HG02943 (cell line): ENCODE measurements around the gene LRRC8B.
A peak's percentile ranks its signal among the peaks of the same experiment; 100 is the strongest.

Experiments
- ATAC-seq: cut with Tn5 transposase; IDR thresholded peaks from one replicate; pipeline ENCODE4 v1.9.1; 2021; ENCODE audit warnings: mild to moderate bottlenecking, low read depth, moderate library complexity; ENCODE audit not compliant: unreplicated experiment

The LRRC8B gene

GRCh38 chr1:89546082-89546889 is 21.7 kb downstream of the LRRC8B start:
- ATAC-seq: no peak

- ATAC-seq: no peak
These were observed 22.4 kb downstream of the LRRC8B start for GRCh38 chr1:89546934-89547562.

GRCh38 chr1:89547563-89548116 is 23.0 kb downstream of the LRRC8B start:
- no peak for ATAC-seq

GRCh38 chr1:89548122-89548857 is 23.7 kb downstream of the LRRC8B start:
- no peak for ATAC-seq

- no peak for ATAC-seq
These were observed 26.4 kb downstream of the LRRC8B start for GRCh38 chr1:89550995-89551394.

GRCh38 chr1:89552471-89553081 is 27.9 kb downstream of the LRRC8B start:
- ATAC-seq: peak; percentile 70

- ATAC-seq: no peak
These were observed 28.5 kb downstream of the LRRC8B start for GRCh38 chr1:89553157-89553556.

GRCh38 chr1:89555550-89555949 is 30.9 kb downstream of the LRRC8B start:
- ATAC-seq: no peak

- ATAC-seq: no peak
These were observed 32.3 kb downstream of the LRRC8B start for GRCh38 chr1:89556726-89557444.

GRCh38 chr1:89557445-89557825 is 32.8 kb downstream of the LRRC8B start:
- no peak for ATAC-seq

- no peak for ATAC-seq
These were observed 33.3 kb downstream of the LRRC8B start for GRCh38 chr1:89557956-89558355.

- ATAC-seq: no peak
These were observed 39.5 kb downstream of the LRRC8B start for GRCh38 chr1:89563957-89564604.

GRCh38 chr1:89565521-89565920 is 40.9 kb downstream of the LRRC8B start:
- no peak for ATAC-seq

GRCh38 chr1:89566761-89567174 is 42.1 kb downstream of the LRRC8B start:
- ATAC-seq: no peak

GRCh38 chr1:89567797-89568196 is 43.2 kb downstream of the LRRC8B start:
- no peak for ATAC-seq

- ATAC-seq: no peak
These were observed 48.8 kb downstream of the LRRC8B start for GRCh38 chr1:89573410-89573809.

- no peak for ATAC-seq
These were observed 50.0 kb downstream of the LRRC8B start for GRCh38 chr1:89574621-89575020.

GRCh38 chr1:89575207-89575606 is 50.6 kb downstream of the LRRC8B start:
- no peak for ATAC-seq

- ATAC-seq: no peak
These were observed 51.4 kb downstream of the LRRC8B start for GRCh38 chr1:89576013-89576412.

GRCh38 chr1:89578151-89578550 is 53.5 kb downstream of the LRRC8B start:
- ATAC-seq: no peak
